HG03139 (cell line): ENCODE results near the gene ZFAND2B.
A peak's percentile ranks its signal among the peaks of the same experiment; 100 is the strongest.

Experiments
- ATAC-seq: cut with Tn5 transposase; IDR thresholded peaks from one replicate; pipeline ENCODE4 v1.9.1; 2021; ENCODE audit not compliant: unreplicated experiment

The ZFAND2B gene

GRCh38 chr2:219206328-219207133 lies at the start of gene ZFAND2B:
Gene ZFAND2B, plus strand, starts transcription at chr2:219206782. Its CDS starts 206 bp downstream, at chr2:219206988.
- ATAC-seq, result peak; percentile 98

GRCh38 chr2:219157396-219157795 lies 49.2 kb upstream of the ZFAND2B start:
- no peak for ATAC-seq

GRCh38 chr2:219158025-219158424 lies 48.6 kb upstream of the ZFAND2B start:
- no peak for ATAC-seq

GRCh38 chr2:219158586-219158985 lies 48.0 kb upstream of the ZFAND2B start:
- no peak for ATAC-seq

- ATAC-seq, result peak; percentile 5
Measured at GRCh38 chr2:219159771-219160185, 46.8 kb upstream of the ZFAND2B start.

- ATAC-seq, result peak; percentile 83
Measured at GRCh38 chr2:219160186-219161017, 46.2 kb upstream of the ZFAND2B start, which contains the start of gene NHEJ1. Gene NHEJ1, minus strand, starts transcription at chr2:219160815. Its CDS starts 2,453 bp downstream, at chr2:219158362.

GRCh38 chr2:219161097-219161496 lies 45.5 kb upstream of the ZFAND2B start:
- no peak for ATAC-seq

- ATAC-seq, result no peak
Measured at GRCh38 chr2:219163156-219163555, 43.4 kb upstream of the ZFAND2B start.

- ATAC-seq, result no peak
Measured at GRCh38 chr2:219165058-219165911, 41.3 kb upstream of the ZFAND2B start.

- ATAC-seq, result no peak
Measured at GRCh38 chr2:219167997-219168396, 38.6 kb upstream of the ZFAND2B start.

- ATAC-seq, result no peak
Measured at GRCh38 chr2:219168526-219168925, 38.1 kb upstream of the ZFAND2B start.

GRCh38 chr2:219168932-219169331 lies 37.6 kb upstream of the ZFAND2B start:
- ATAC-seq, result no peak

GRCh38 chr2:219169930-219170654 lies 36.5 kb upstream of the ZFAND2B start, which contains the start of gene SLC23A3:
Gene SLC23A3, minus strand, starts transcription at chr2:219170029. Its CDS starts 45 bp downstream, at chr2:219169984.
- no peak for ATAC-seq

GRCh38 chr2:219171231-219171651 lies 35.3 kb upstream of the ZFAND2B start:
- ATAC-seq, result no peak

GRCh38 chr2:219172231-219173154 lies 34.1 kb upstream of the ZFAND2B start:
- no peak for ATAC-seq

GRCh38 chr2:219173176-219173575 lies 33.4 kb upstream of the ZFAND2B start:
- ATAC-seq, result no peak

GRCh38 chr2:219174146-219174545 lies 32.4 kb upstream of the ZFAND2B start:
- ATAC-seq, result no peak

- ATAC-seq, result no peak
Measured at GRCh38 chr2:219174801-219175200, 31.8 kb upstream of the ZFAND2B start.

- no peak for ATAC-seq
Measured at GRCh38 chr2:219175486-219175885, 31.1 kb upstream of the ZFAND2B start.
